HG02763 (cell line): ENCODE measurements around the gene CAMK4.
A peak's percentile ranks its signal among the peaks of the same experiment; 100 is the strongest.

ENCODE experiments used
- ATAC-seq: cut with Tn5 transposase; IDR thresholded peaks from one replicate; pipeline ENCODE4 v1.9.1; 2021; ENCODE audit warnings: mild to moderate bottlenecking, moderate library complexity; ENCODE audit not compliant: unreplicated experiment

The CAMK4 gene

GRCh38 chr5:111415053-111415452, 190.9 kb downstream of the CAMK4 start:
- no peak for ATAC-seq

- ATAC-seq: peak; percentile 80
Observed at GRCh38 chr5:111422245-111422644, 198.1 kb downstream of the CAMK4 start.

- ATAC-seq: no peak
Observed at GRCh38 chr5:111422747-111423720, 198.8 kb downstream of the CAMK4 start.

GRCh38 chr5:111425205-111425604, 201.0 kb downstream of the CAMK4 start:
- no peak for ATAC-seq

- ATAC-seq: no peak
Observed at GRCh38 chr5:111427762-111428161, 203.6 kb downstream of the CAMK4 start.

GRCh38 chr5:111432883-111433536, 208.8 kb downstream of the CAMK4 start:
- no peak for ATAC-seq

GRCh38 chr5:111434800-111435199, 210.6 kb downstream of the CAMK4 start:
- ATAC-seq: no peak

GRCh38 chr5:111439473-111440075, 215.4 kb downstream of the CAMK4 start:
- ATAC-seq: no peak

- no peak for ATAC-seq
Observed at GRCh38 chr5:111447099-111447498, 222.9 kb downstream of the CAMK4 start.

- ATAC-seq: no peak
Observed at GRCh38 chr5:111447822-111448221, 223.6 kb downstream of the CAMK4 start.

- ATAC-seq: no peak
Observed at GRCh38 chr5:111453295-111453694, 229.1 kb downstream of the CAMK4 start.

GRCh38 chr5:111453747-111454146, 229.6 kb downstream of the CAMK4 start:
- ATAC-seq: no peak

- no peak for ATAC-seq
Observed at GRCh38 chr5:111454198-111454622, 230.0 kb downstream of the CAMK4 start.

GRCh38 chr5:111454776-111455175, 230.6 kb downstream of the CAMK4 start:
- no peak for ATAC-seq

- no peak for ATAC-seq
Observed at GRCh38 chr5:111461255-111461671, 237.1 kb downstream of the CAMK4 start.

- ATAC-seq: no peak
Observed at GRCh38 chr5:111461934-111462333, 237.8 kb downstream of the CAMK4 start.

GRCh38 chr5:111463311-111463710, 239.1 kb downstream of the CAMK4 start:
- no peak for ATAC-seq

GRCh38 chr5:111469293-111469896, 245.2 kb downstream of the CAMK4 start:
- ATAC-seq: no peak

GRCh38 chr5:111469903-111470302, 245.7 kb downstream of the CAMK4 start:
- no peak for ATAC-seq

- no peak for ATAC-seq
Observed at GRCh38 chr5:111472096-111472495, 247.9 kb downstream of the CAMK4 start.

- ATAC-seq: peak; percentile 57
Observed at GRCh38 chr5:111472579-111472978, 248.4 kb downstream of the CAMK4 start.
